Measurements from ENCODE around the gene DNAJA4. TPM values are rescaled to one million over a fixed set of nuclear protein-coding genes. Genes with fewer than 3 reads are reported as not detected.

The DNAJA4 gene
- polyA plus RNA-seq, 6 donors from 2014 or later: 3.1 to 5.3 (median 4.3) TPM

- no peak overlapping the region for H3K27ac Mint-ChIP-seq
- H3K27me3 Mint-ChIP-seq: peaks cover under 1 to 21% (median 13%) of the 10 kb centered on the region in 3 donors
- H3K36me3 Mint-ChIP-seq: no peaks in the 10 kb centered on the region
- ATAC-seq (ENCODE audit: low read depth in 2 of 2) (no peak), DNase-seq (no peak)
- H3K4me3 Mint-ChIP-seq: peak overlapping the region in 1 of 8 donors; percentile 31
- H3K4me1 Mint-ChIP-seq: peaks cover 8 to 12% (median 10%) of the 10 kb centered on the region in 3 donors
- no peaks in the 10 kb centered on the region for H3K9me3 Mint-ChIP-seq
Observed at GRCh38 chr15:78302579-78303312, 38.4 kb downstream of the DNAJA4 start.

- no peak for DNase-seq
- Mint-ChIP-seq H3K9me3 (no peaks in the 10 kb centered on the region), H3K4me3 (no peak overlapping the region), H3K36me3 (no peaks in the 10 kb centered on the region), H3K4me1 (peaks cover 2 to 4% (median 3%) of the 10 kb centered on the region in 3 donors), H3K27me3 (peaks cover 5 to 37% (median 26%) of the 10 kb centered on the region in 3 donors), H3K27ac (no peak overlapping the region)
- no peak for ATAC-seq (ENCODE audit: low read depth in 2 of 2)
Observed at GRCh38 chr15:78304216-78305066, 40.1 kb downstream of the DNAJA4 start.

GRCh38 chr15:78306176-78306774 is 41.9 kb downstream of the DNAJA4 start:
- H3K4me3 Mint-ChIP-seq: no peak overlapping the region
- no peaks in the 10 kb centered on the region for H3K36me3 Mint-ChIP-seq

GRCh38 chr15:78307976-78308375 is 43.6 kb downstream of the DNAJA4 start:
- no peak overlapping the region for H3K4me3 Mint-ChIP-seq
- no peaks in the 10 kb centered on the region for H3K9me3 Mint-ChIP-seq
- ATAC-seq (ENCODE audit: low read depth in 2 of 2): no peak
- no peaks in the 10 kb centered on the region for H3K36me3 Mint-ChIP-seq
- H3K27me3 Mint-ChIP-seq: peaks cover 10 to 53% (median 48%) of the 10 kb centered on the region in 3 donors
- no peaks in the 10 kb centered on the region for H3K4me1 Mint-ChIP-seq
- H3K27ac Mint-ChIP-seq: no peak overlapping the region
- DNase-seq: no peak

More at GRCh38 chr15:78306176-78306774, 41.9 kb downstream of the DNAJA4 start:
- no peak for ATAC-seq (ENCODE audit: low read depth in 2 of 2)
- Mint-ChIP-seq H3K27me3 (peaks cover 5 to 44% (median 37%) of the 10 kb centered on the region in 3 donors), H3K4me1 (no peaks in the 10 kb centered on the region), H3K27ac (no peak overlapping the region), H3K9me3 (no peaks in the 10 kb centered on the region)
- no peak for DNase-seq

GRCh38 chr15:78308422-78309032 is 44.2 kb downstream of the DNAJA4 start:
- Mint-ChIP-seq H3K27ac (no peak overlapping the region), H3K9me3 (no peaks in the 10 kb centered on the region), H3K36me3 (no peaks in the 10 kb centered on the region), H3K4me3 (no peak overlapping the region), H3K27me3 (peaks cover 14 to 59% (median 51%) of the 10 kb centered on the region in 3 donors), H3K4me1 (no peaks in the 10 kb centered on the region)
- ATAC-seq (ENCODE audit: low read depth in 2 of 2): peak in 1 of 2 donors; percentile 43
- DNase-seq: no peak

- Mint-ChIP-seq H3K27me3 (peaks cover 14 to 59% (median 41%) of the 10 kb centered on the region in 3 donors), H3K27ac (no peak overlapping the region), H3K4me3 (no peak overlapping the region), H3K36me3 (no peaks in the 10 kb centered on the region), H3K9me3 (no peaks in the 10 kb centered on the region), H3K4me1 (no peaks in the 10 kb centered on the region)
- DNase-seq: no peak
- no peak for ATAC-seq (ENCODE audit: low read depth in 2 of 2)
Observed at GRCh38 chr15:78311292-78311691, 46.9 kb downstream of the DNAJA4 start.

GRCh38 chr15:78312536-78312935 is 48.2 kb downstream of the DNAJA4 start:
- Mint-ChIP-seq H3K36me3 (no peaks in the 10 kb centered on the region), H3K27ac (no peak overlapping the region), H3K27me3 (peaks cover 14 to 53% (median 41%) of the 10 kb centered on the region in 3 donors), H3K9me3 (no peaks in the 10 kb centered on the region), H3K4me1 (no peaks in the 10 kb centered on the region), H3K4me3 (no peak overlapping the region)
- ATAC-seq (ENCODE audit: low read depth in 2 of 2): no peak
- DNase-seq: no peak

GRCh38 chr15:78312957-78313356 is 48.6 kb downstream of the DNAJA4 start:
- H3K4me1 Mint-ChIP-seq: no peaks in the 10 kb centered on the region
- peaks cover 11 to 51% (median 36%) of the 10 kb centered on the region in 3 donors for H3K27me3 Mint-ChIP-seq
- no peaks in the 10 kb centered on the region for H3K9me3 Mint-ChIP-seq
- no peaks in the 10 kb centered on the region for H3K36me3 Mint-ChIP-seq
- no peak overlapping the region for H3K27ac Mint-ChIP-seq
- H3K4me3 Mint-ChIP-seq: no peak overlapping the region
- no peak for DNase-seq
- ATAC-seq (ENCODE audit: low read depth in 2 of 2): no peak

- H3K27ac Mint-ChIP-seq: no peak overlapping the region
- no peaks in the 10 kb centered on the region for H3K9me3 Mint-ChIP-seq
- H3K4me3 Mint-ChIP-seq: no peak overlapping the region
- no peaks in the 10 kb centered on the region for H3K36me3 Mint-ChIP-seq
- no peak for DNase-seq
- no peaks in the 10 kb centered on the region for H3K4me1 Mint-ChIP-seq
- no peak for ATAC-seq (ENCODE audit: low read depth in 2 of 2)
- H3K27me3 Mint-ChIP-seq: peaks cover 9 to 46% (median 32%) of the 10 kb centered on the region in 3 donors
Observed at GRCh38 chr15:78313383-78313782, 49.0 kb downstream of the DNAJA4 start.

GRCh38 chr15:78314181-78314581 is 49.8 kb downstream of the DNAJA4 start:
- ATAC-seq (ENCODE audit: low read depth in 2 of 2) (no peak), DNase-seq (no peak)
- Mint-ChIP-seq H3K9me3 (no peaks in the 10 kb centered on the region), H3K4me3 (no peak overlapping the region), H3K27me3 (peaks cover 9 to 39% (median 28%) of the 10 kb centered on the region in 3 donors), H3K36me3 (no peaks in the 10 kb centered on the region), H3K27ac (peak overlapping the region in 2 of 6 donors; percentile 21 to 64), H3K4me1 (no peaks in the 10 kb centered on the region)

- no peaks in the 10 kb centered on the region for H3K36me3 Mint-ChIP-seq
- peaks cover 9 to 33% (median 14%) of the 10 kb centered on the region in 3 donors for H3K27me3 Mint-ChIP-seq
- H3K9me3 Mint-ChIP-seq: no peaks in the 10 kb centered on the region
- no peak for DNase-seq
- no peak overlapping the region for H3K4me3 Mint-ChIP-seq
- H3K27ac Mint-ChIP-seq: peak overlapping the region in 1 of 6 donors; percentile 19
- no peaks in the 10 kb centered on the region for H3K4me1 Mint-ChIP-seq
- ATAC-seq (ENCODE audit: low read depth in 2 of 2): no peak
Observed at GRCh38 chr15:78315686-78316282, 51.4 kb downstream of the DNAJA4 start.

- Mint-ChIP-seq H3K4me1 (no peaks in the 10 kb centered on the region), H3K27ac (no peak overlapping the region), H3K27me3 (peaks cover 9 to 30% (median 14%) of the 10 kb centered on the region in 3 donors), H3K4me3 (no peak overlapping the region), H3K36me3 (no peaks in the 10 kb centered on the region), H3K9me3 (no peaks in the 10 kb centered on the region)
- no peak for DNase-seq
- no peak for ATAC-seq (ENCODE audit: low read depth in 2 of 2)
Observed at GRCh38 chr15:78316283-78317083, 52.1 kb downstream of the DNAJA4 start.

Measured in naive B cell (primary cell).